ENCODE data around the gene DENND4B.
"Not testable (repeated sequence)": the region's sequence is repeated elsewhere in the genome, so short reads cannot be mapped to it uniquely, and the experiment has no call there.

The DENND4B gene, protein sequence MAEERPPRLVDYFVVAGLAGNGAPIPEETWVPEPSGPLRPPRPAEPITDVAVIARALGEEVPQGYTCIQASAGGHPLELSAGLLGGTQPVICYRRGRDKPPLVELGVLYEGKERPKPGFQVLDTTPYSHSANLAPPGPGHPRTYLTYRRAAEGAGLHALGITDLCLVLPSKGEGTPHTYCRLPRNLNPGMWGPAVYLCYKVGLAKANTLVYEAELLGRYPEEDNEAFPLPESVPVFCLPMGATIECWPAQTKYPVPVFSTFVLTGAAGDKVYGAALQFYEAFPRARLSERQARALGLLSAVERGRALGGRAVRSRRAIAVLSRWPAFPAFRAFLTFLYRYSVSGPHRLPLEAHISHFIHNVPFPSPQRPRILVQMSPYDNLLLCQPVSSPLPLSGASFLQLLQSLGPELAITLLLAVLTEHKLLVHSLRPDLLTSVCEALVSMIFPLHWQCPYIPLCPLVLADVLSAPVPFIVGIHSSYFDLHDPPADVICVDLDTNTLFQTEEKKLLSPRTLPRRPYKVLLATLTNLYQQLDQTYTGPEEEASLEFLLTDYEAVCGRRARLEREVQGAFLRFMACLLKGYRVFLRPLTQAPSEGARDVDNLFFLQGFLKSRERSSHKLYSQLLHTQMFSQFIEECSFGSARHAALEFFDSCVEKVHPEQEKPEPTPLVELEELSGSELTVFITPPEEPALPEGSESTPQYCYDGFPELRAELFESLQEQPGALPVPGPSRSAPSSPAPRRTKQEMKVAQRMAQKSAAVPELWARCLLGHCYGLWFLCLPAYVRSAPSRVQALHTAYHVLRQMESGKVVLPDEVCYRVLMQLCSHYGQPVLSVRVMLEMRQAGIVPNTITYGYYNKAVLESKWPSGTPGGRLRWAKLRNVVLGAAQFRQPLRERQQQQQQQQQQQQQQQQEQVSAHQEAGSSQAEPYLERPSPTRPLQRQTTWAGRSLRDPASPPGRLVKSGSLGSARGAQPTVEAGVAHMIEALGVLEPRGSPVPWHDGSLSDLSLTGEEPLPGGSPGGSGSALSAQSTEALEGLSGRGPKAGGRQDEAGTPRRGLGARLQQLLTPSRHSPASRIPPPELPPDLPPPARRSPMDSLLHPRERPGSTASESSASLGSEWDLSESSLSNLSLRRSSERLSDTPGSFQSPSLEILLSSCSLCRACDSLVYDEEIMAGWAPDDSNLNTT (N-terminal part only)

DNA sequence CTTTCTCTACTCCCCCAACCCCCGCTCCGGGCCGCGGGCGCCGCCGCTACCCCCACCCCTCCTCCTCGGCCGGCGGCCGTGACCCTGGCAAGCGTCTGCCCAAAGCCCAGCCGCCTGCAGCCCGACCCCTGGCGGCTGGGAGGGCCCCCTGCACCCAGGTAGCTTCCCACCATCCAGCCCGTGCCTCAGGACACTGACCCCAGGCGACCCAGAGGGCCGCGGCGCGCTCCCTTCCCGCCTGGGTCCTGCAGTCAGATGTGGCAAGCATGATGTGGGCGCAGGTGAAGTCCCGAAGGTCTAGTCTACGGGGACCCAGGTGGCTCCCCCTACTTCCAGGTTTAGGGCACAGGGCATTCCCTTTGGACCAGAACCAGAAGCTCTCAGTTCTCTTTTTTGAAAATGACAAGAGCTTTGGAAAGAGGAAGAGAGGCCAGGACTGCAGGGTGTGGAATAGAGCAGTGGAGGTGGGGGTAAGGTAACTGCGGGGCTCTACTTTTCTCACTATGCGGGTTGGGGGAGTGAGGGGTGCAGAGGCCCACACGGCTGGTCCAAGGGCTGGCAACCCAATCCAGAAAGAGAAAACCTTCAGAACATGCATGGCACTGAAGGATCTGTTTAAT is at the start of gene DENND4B:
DENND4B (minus strand) TSS at position 97 of the 620 bp plus-strand sequence. CDS start 2,344 bp downstream, outside the sequence.
- DNase-seq, result peak; percentile 84

GRCh38 chr1:153995640-153996039 is 49.1 kb upstream of the DENND4B start:
- DNase-seq, result no peak

DNA sequence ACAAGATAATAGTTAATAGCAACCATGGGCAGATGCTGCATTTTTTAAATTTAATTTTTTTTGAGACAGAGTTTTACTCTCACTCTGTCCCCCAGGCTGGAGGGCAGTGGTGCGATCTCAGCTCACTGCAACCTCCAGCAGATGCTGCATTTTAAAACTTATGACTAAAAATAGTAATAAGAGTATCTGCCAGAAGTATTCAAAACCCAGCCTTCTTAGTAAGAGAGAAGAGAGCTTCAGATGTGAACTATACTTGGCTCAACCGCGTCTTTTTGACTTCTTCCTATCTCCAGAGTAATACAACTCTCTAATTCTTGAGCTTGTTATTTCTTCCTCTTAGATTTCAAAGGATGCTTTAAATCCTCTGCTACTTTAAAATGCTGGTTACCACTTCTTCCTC is 48.7 kb upstream of the DENND4B start:
- DNase-seq, result no peak

GRCh38 chr1:153991806-153992205 is 45.3 kb upstream of the DENND4B start:
- no peak for DNase-seq

DNA sequence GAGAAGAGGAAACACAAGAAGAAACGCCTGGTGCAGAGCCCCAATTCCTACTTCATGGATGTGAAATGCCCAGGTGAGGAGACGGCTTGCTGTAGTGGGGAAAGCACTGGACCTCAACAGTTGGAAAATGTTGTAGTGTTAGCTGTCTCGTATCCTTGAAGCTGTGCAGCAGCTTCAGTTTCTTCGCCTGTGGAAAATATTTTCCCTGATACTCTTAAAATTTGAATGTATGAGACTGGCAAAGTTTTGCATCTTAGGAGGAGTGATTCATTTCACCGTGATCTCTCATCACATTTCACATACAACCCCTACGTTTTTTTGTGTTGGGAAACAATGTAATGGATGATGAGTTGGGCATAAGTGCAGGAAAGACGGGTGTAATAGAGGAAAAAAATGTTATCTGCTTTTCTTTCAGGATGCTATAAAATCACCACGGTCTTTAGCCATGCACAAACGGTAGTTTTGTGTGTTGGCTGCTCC is 44.7 kb upstream of the DENND4B start:
- no peak for DNase-seq

DNA sequence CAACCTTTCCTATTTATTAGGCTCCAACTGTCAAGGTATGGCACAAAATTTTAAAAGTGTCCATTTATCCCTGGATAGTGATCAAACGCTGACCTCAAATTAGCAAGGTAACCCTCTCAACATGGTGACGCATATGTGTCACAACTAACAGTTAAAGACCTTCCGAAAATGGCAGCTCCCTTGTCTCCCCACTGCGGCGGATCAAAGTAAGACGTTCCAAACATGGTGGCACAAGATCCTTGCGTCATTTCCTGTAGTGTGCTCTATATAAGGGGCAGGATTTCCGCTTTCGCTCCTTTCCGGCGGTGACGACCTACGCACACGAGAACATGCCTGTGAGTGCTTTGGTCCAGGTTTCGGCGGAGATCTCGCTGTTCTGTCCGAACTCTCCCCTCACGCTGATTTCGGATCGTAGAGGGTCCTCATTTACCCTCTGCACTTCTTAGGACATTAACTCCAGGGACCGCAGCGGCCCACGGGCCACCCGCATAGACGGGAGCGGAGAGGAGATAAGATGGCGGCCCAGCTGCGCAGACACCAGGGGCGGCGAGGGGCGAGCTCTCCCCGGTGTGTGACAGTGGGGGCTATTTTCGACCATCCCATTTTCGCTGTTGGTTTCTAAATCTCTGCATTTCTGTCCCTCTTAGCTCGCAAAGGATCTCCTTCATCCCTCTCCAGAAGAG is 44.1 kb upstream of the DENND4B start, which contains the start of gene RPS27:
RPS27 (plus strand) TSS at position 295 of the 683 bp plus-strand sequence; CDS start at position 330, 35 bp downstream.
- peak; percentile 85 for DNase-seq

- DNase-seq, result no peak
These were observed 41.1 kb upstream of the DENND4B start for GRCh38 chr1:153987621-153988020.

DNA sequence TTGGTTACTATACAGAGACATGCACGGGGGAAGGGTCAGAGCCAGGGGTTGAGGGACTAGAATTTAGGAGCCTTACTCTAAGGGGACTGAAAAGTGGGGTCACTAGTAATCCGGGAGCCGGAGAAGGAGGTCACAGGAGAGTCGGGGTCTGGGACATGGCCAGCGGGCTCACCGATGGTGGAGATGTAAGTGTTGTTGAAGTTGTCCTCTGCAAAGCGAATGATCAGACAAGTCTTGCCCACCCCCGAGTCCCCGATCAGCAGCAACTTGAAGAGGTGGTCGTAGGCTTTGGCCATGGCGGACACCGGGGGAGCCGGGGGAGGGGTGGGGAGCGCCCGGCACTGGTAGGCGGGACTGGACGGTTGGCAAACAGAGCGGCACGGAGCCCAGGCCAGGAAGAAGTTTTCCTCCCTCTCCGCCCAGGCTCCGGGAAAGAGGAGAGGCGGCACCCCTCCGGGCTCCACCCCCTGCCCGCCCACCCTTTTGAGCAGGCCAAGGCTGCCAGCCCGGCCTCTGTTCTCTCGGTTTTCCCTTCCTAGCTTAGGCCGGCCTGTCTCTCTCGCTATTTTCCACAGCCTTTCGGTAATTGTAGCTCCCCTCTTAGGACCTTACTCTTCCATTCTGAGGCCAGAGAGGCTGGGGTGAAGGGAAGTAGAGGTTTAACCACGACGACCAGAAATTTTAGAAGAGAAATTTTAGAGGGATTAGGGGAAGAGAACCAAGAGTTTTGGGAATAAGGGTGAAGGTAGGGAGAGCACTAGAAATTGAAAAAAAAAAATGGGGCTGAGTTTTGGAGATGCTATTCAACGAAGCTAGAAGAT is 39.6 kb upstream of the DENND4B start, which contains the start of gene RAB13:
RAB13 (minus strand) TSS at position 399 of the 821 bp plus-strand sequence; CDS start at position 296, 103 bp downstream.
- DNase-seq, result peak; percentile 52

DNA sequence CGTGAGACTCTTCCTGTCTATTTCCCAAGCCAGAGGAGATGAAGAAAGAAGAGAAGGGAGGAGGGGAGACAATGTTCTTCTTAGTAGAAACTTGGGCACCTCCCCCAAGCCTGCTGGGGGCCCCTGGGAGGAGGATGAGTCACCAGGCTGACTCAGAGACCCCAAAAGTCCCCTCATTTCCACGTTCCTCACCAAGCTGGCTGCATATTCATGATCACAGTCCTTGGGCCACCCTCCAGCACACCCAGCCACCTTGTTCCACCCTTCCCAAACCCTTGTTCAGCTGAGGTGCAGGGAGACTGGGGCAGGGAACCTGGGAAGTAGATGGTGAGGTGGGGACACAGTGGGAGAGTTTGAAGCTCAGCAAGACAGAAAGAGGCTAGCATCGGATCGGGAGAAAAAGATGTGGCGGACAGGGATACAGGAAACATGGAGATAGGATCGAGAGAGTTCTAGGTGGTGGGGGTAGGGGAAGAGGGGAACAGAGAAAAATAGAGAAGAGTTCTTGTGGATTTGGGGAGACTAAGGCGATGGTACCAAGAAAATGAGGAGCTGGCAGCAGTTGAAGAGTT is 38.9 kb upstream of the DENND4B start:
- DNase-seq, result peak; percentile 76

GRCh38 chr1:153984123-153984894 is 37.8 kb upstream of the DENND4B start:
- DNase-seq, result no peak

GRCh38 chr1:153981735-153982134 is 35.2 kb upstream of the DENND4B start:
- not testable (repeated sequence) for DNase-seq

GRCh38 chr1:153979091-153979490 is 32.6 kb upstream of the DENND4B start:
- DNase-seq, result not testable (repeated sequence)

GRCh38 chr1:153978274-153978909 is 31.9 kb upstream of the DENND4B start:
- no peak for DNase-seq

DNA sequence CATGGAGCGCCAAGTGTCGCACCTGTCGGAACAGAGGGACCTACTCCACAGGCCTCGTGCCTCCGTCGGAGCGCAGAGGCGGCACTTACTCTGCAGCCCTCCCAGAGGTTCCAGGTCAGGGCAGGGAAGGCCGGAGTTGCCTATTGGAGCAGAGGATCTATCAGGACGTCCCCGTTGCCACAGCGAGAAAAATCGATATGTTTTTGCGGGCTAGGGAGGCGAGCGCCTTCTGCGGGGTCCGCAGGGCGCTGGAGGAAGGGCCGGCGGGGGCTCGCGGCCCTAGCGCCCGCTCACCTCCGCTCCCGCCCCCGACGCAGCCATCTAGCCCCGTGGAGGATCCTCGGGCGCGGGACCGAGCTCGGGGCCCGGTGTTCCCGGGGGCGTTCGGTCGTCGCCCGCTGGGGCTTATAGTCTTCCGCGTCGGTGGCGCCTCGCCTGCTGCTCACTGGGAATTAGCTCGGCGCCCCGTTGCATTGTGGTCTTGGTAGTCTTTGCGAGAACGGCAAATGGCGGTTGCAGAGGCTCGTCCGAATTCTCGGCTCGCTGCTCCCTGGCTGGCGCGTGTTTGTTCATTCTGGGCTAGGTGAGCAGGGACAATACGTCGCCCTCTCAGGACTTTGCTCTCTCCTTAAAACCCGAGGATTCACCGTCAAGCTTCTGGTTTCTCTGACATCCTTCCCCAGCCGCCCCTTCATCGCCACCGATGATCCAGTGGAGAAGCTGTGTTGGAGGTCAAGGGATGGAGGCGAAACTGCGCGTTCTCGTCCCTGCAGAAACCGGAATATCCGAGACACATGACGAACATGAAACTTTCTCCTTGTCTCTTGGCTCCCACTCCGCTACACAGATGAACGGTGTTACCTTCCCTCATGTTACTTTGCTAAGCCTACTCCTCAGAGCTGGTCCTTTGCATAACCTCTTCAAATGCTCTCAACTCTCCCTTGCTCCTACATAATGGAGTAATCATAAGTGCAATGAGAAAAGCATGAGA is 31.0 kb upstream of the DENND4B start, which contains the start of gene JTB:
JTB (minus strand) TSS at position 425 of the 991 bp plus-strand sequence; CDS start at position 3, 422 bp downstream.
- peak; percentile 89 for DNase-seq

DNA sequence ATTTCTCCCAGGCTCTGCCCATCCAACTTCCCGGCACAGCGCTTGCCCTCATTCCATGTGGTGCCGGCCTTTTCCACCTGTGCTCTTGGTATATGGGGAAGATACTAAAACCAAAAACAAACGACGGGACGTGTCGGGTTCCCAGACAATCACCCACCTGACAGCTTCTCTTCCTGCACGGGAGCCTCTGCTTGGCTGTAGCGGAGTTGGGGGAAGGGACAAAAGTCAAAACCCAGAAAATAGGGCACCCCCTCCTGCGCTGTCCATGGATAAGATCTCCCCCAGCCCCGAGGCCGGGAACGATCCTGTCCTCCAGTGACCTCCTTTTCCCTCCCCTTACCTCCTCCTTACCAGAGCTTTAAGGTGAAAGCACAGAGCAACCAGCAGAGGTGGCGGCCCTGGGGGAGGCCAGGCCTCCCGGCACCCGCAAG is 30.3 kb upstream of the DENND4B start:
- DNase-seq, result no peak

DNA sequence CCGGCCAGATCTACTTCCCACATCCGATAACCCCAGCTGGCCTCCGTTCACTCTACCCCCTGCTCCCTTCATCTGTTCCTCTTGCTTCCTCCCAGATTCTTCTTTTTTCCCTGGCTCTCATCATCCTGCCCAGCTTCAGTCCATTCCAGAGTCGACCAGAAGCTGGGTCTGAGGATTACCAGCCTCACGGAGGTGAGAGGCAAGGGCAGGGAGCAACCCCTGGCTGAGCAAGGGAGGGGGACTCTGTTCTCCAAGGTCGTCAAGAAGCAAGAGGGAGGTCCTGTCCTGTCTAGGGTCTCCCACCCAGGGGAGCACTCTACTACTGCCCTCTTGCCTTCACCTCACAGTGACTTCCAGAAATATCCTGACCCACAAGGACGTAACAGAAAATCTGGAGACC is 27.0 kb upstream of the DENND4B start:
- DNase-seq, result no peak

DNA sequence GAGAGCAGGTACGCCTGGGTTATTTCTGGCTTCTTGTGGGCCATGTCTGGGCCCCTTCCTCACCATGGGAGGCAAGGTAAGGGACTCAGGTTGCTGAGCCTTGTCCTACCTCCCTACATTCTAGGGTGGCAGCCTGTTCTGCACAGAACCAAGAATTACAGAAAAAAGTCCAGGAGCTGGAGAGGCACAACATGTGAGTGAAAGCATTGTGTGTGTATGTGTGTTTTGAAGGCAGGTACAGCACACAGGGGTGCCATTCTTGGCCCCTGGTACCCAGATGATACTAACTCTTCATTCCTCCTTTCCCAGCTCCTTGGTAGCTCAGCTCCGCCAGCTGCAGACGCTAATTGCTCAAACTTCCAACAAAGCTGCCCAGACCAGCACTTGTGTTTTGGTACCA is 26.6 kb upstream of the DENND4B start:
- DNase-seq, result no peak
